Ishikawa (cell line): Measurements from ENCODE around the gene ZNF408.

Experiments used
- CEBPB ChIP-seq: IDR thresholded peaks from 2 replicates; pipeline ENCODE4 v1.6.1; 2012
- CREB1 ChIP-seq: IDR thresholded peaks from 2 replicates; pipeline ENCODE4 v1.6.1; 2012; ENCODE audit warnings: low read depth
- EGR1 ChIP-seq: IDR thresholded peaks from 2 replicates; pipeline ENCODE4 v1.6.1; 2012
- EP300 ChIP-seq: IDR thresholded peaks from 2 replicates; pipeline ENCODE4 v1.6.1; 2012; ENCODE audit warnings: borderline replicate concordance
- FOXM1 ChIP-seq: IDR thresholded peaks from 2 replicates; pipeline ENCODE4 v1.6.1; 2012; ENCODE audit warnings: low read depth, borderline replicate concordance
- MAX ChIP-seq: IDR thresholded peaks from 2 replicates; pipeline ENCODE4 v1.6.1; 2012
- NFIC ChIP-seq: IDR thresholded peaks from 2 replicates; pipeline ENCODE4 v1.6.1; 2012
- RAD21 ChIP-seq: IDR thresholded peaks from 2 replicates; pipeline ENCODE4 v1.6.1; 2012; ENCODE audit warnings: low read depth
- REST ChIP-seq: IDR thresholded peaks from 2 replicates; pipeline ENCODE4 v1.6.1; 2012; ENCODE audit warnings: low read depth, mild to moderate bottlenecking
- TAF1 ChIP-seq: IDR thresholded peaks from 2 replicates; pipeline ENCODE4 v1.6.1; 2012; ENCODE audit warnings: low read depth, mild to moderate bottlenecking
- TCF12 ChIP-seq: IDR thresholded peaks from 2 replicates; pipeline ENCODE4 v1.6.1; 2012; ENCODE audit warnings: low read depth
- TEAD4 ChIP-seq: IDR thresholded peaks from 2 replicates; pipeline ENCODE4 v1.6.1; 2012
- USF1 ChIP-seq: IDR thresholded peaks from 2 replicates; pipeline ENCODE4 v1.6.1; 2012
- YY1 ChIP-seq: IDR thresholded peaks from 2 replicates; pipeline ENCODE4 v1.6.1; 2012; ENCODE audit warnings: low read depth
- ZBTB7A ChIP-seq: IDR thresholded peaks from 2 replicates; pipeline ENCODE4 v1.6.1; 2012; ENCODE audit warnings: low read depth

The ZNF408 gene

GRCh38 chr11:46719048-46719542 is 18.3 kb downstream of the ZNF408 start, which contains the start of gene F2:
Gene F2 (plus strand): TSS chr11:46719213. CDS start chr11:46719236, 23 bp downstream.
- no peak for TF ChIP-seq REST
- no peak for TF ChIP-seq FOXM1
- TF ChIP-seq MAX = no peak
- no peak for TF ChIP-seq EP300
- TF ChIP-seq TCF12 = no peak
- no peak for TF ChIP-seq CREB1
- TF ChIP-seq TAF1 = no peak
- no peak for TF ChIP-seq EGR1
- no peak for TF ChIP-seq CEBPB
- no peak for TF ChIP-seq YY1
- TF ChIP-seq USF1 = no peak
- no peak for TF ChIP-seq RAD21
- TF ChIP-seq TEAD4 = no peak
- TF ChIP-seq NFIC = no peak
- TF ChIP-seq ZBTB7A = no peak

- TF ChIP-seq YY1 = no peak
- TF ChIP-seq CEBPB = no peak
- TF ChIP-seq EP300 = no peak
- no peak for TF ChIP-seq ZBTB7A
- no peak for TF ChIP-seq TEAD4
- TF ChIP-seq NFIC = no peak
- no peak for TF ChIP-seq REST
- no peak for TF ChIP-seq TAF1
- no peak for TF ChIP-seq TCF12
- no peak for TF ChIP-seq USF1
- TF ChIP-seq FOXM1 = no peak
- TF ChIP-seq MAX = no peak
- TF ChIP-seq RAD21 = no peak
- TF ChIP-seq CREB1 = no peak
These were observed 18.9 kb downstream of the ZNF408 start for GRCh38 chr11:46719543-46720218.

- TF ChIP-seq RAD21 = no peak
- TF ChIP-seq EP300 = no peak
These were observed 20.5 kb downstream of the ZNF408 start for GRCh38 chr11:46721286-46721685.

GRCh38 chr11:46722566-46723358 is 21.9 kb downstream of the ZNF408 start:
- no peak for TF ChIP-seq FOXM1
- TF ChIP-seq CEBPB = no peak
- TF ChIP-seq ZBTB7A = no peak
- TF ChIP-seq USF1 = no peak
- TF ChIP-seq REST = no peak
- TF ChIP-seq MAX = no peak
- TF ChIP-seq RAD21 = no peak
- TF ChIP-seq TCF12 = no peak
- no peak for TF ChIP-seq EP300
- TF ChIP-seq CREB1 = no peak
- no peak for TF ChIP-seq EGR1
- TF ChIP-seq YY1 = no peak
- TF ChIP-seq TAF1 = no peak
- no peak for TF ChIP-seq TEAD4
- TF ChIP-seq NFIC = no peak
